ENCODE results near the gene ZNF394.
A peak's percentile ranks its signal among the peaks of the same experiment; 100 is the strongest.
"Not testable (repeated sequence)": the region's sequence is repeated elsewhere in the genome, so short reads cannot be mapped to it uniquely, and the experiment has no call there.

The ZNF394 gene

GRCh38 chr7:99499721-99500636 is at the start of gene ZNF394:
Gene ZNF394, minus strand, starts transcription at chr7:99500281. Its CDS starts 188 bp downstream, at chr7:99500093.
- peak; percentile 95 for DNase-seq (ENCODE audit: low spot score)

GRCh38 chr7:99549545-99549944 is 49.5 kb upstream of the ZNF394 start:
- not testable (repeated sequence) for DNase-seq (ENCODE audit: low spot score)

GRCh38 chr7:99545308-99545707 is 45.2 kb upstream of the ZNF394 start:
- DNase-seq (ENCODE audit: low spot score) = not testable (repeated sequence)

GRCh38 chr7:99543916-99544315 is 43.8 kb upstream of the ZNF394 start:
- DNase-seq (ENCODE audit: low spot score) = no peak

- DNase-seq (ENCODE audit: low spot score) = no peak
These were observed 43.1 kb upstream of the ZNF394 start for GRCh38 chr7:99543081-99543671.

- no peak for DNase-seq (ENCODE audit: low spot score)
These were observed 41.1 kb upstream of the ZNF394 start for GRCh38 chr7:99541212-99541611.

- no peak for DNase-seq (ENCODE audit: low spot score)
These were observed 40.5 kb upstream of the ZNF394 start for GRCh38 chr7:99540542-99540941.

GRCh38 chr7:99539213-99539811 is 39.2 kb upstream of the ZNF394 start:
- DNase-seq (ENCODE audit: low spot score) = no peak

- no peak for DNase-seq (ENCODE audit: low spot score)
These were observed 35.6 kb upstream of the ZNF394 start for GRCh38 chr7:99535667-99536066.

GRCh38 chr7:99531354-99531765 is 31.3 kb upstream of the ZNF394 start:
- no peak for DNase-seq (ENCODE audit: low spot score)

- peak; percentile 42 for DNase-seq (ENCODE audit: low spot score)
These were observed 25.8 kb upstream of the ZNF394 start for GRCh38 chr7:99525713-99526440.

GRCh38 chr7:99521399-99521798 is 21.3 kb upstream of the ZNF394 start:
- DNase-seq (ENCODE audit: low spot score) = no peak

GRCh38 chr7:99514050-99514449 is 14.0 kb upstream of the ZNF394 start:
- DNase-seq (ENCODE audit: low spot score) = no peak

- DNase-seq (ENCODE audit: low spot score) = no peak
These were observed 5.2 kb upstream of the ZNF394 start for GRCh38 chr7:99505324-99505662.

GRCh38 chr7:99504603-99505323 is 4.7 kb upstream of the ZNF394 start, which contains the start of gene ZKSCAN5:
Gene ZKSCAN5, plus strand, starts transcription at chr7:99504662. Its CDS starts 1,383 bp downstream, at chr7:99506045.
- peak; percentile 100 for DNase-seq (ENCODE audit: low spot score)

GRCh38 chr7:99504281-99504602 is 4.2 kb upstream of the ZNF394 start:
- DNase-seq (ENCODE audit: low spot score) = no peak

GRCh38 chr7:99501236-99501635 is 1.2 kb upstream of the ZNF394 start:
- not testable (repeated sequence) for DNase-seq (ENCODE audit: low spot score)

GRCh38 chr7:99500637-99501009 is 542 bp upstream of the ZNF394 start:
- no peak for DNase-seq (ENCODE audit: low spot score)

- peak; percentile 42 for DNase-seq (ENCODE audit: low spot score)
These were observed 735 bp downstream of the ZNF394 start for GRCh38 chr7:99499371-99499720.

GRCh38 chr7:99498546-99498944 is 1.5 kb downstream of the ZNF394 start:
- no peak for DNase-seq (ENCODE audit: low spot score)

GRCh38 chr7:99497766-99498545 is 2.1 kb downstream of the ZNF394 start:
- no peak for DNase-seq (ENCODE audit: low spot score)
